HepG2 (cell line): ENCODE measurements around the gene COQ10B. TPM values are rescaled to one million over a fixed set of nuclear protein-coding genes. Genes with fewer than 3 reads are reported as not detected.

Source experiments
- ARID4A ChIP-seq: sonication (generic); formaldehyde crosslinking; IDR thresholded peaks from 2 replicates; pipeline ENCODE4 v1.5.0; 2020; ENCODE audit warnings: mild to moderate bottlenecking, missing genetic modification reagents, borderline replicate concordance
- ARNT2 ChIP-seq: sonication (generic); formaldehyde crosslinking; IDR thresholded peaks from 2 replicates; pipeline ENCODE4 v1.8.0; 2022; ENCODE audit warnings: mild to moderate bottlenecking, low read depth, missing genetic modification reagents, moderate library complexity
- ATF2 ChIP-seq: sonication (generic); formaldehyde crosslinking; IDR thresholded peaks from 2 replicates; pipeline ENCODE4 v1.4.0; 2020; ENCODE audit warnings: missing genetic modification reagents
- CBX1 ChIP-seq: IDR thresholded peaks from one replicate; pipeline ENCODE4 v1.6.1; 2016; ENCODE audit warnings: antibody characterized with exemption, low read depth
- FOSL1 ChIP-seq: sonication (generic); formaldehyde crosslinking; IDR thresholded peaks from 2 replicates; pipeline ENCODE4 v1.9.0; 2021; ENCODE audit warnings: missing genetic modification reagents, borderline replicate concordance
- FOXA3 ChIP-seq: IDR thresholded peaks from 2 replicates; pipeline ENCODE4 v1.6.1; 2016; ENCODE audit warnings: missing genetic modification reagents, missing compliant biosample characterization
- GATA4 ChIP-seq: sonication (generic); IDR thresholded peaks from 2 replicates; pipeline ENCODE4 v1.6.1; 2016; ENCODE audit warnings: antibody characterized with exemption, low read depth, borderline replicate concordance
- RFXAP ChIP-seq: sonication (generic); formaldehyde crosslinking; IDR thresholded peaks from 2 replicates; pipeline ENCODE4 v1.4.0; 2020; ENCODE audit warnings: missing genetic modification reagents, borderline replicate concordance
- ZBTB14 ChIP-seq: sonication (generic); formaldehyde crosslinking; IDR thresholded peaks from 2 replicates; pipeline ENCODE4 v1.4.0; 2020; ENCODE audit warnings: missing genetic modification reagents
- ZBTB7B ChIP-seq: sonication (generic); formaldehyde crosslinking; IDR thresholded peaks from 2 replicates; pipeline ENCODE4 v1.4.0; 2020; ENCODE audit warnings: missing genetic modification reagents
- ZKSCAN5 ChIP-seq: sonication (generic); formaldehyde crosslinking; IDR thresholded peaks from 2 replicates; pipeline ENCODE4 v1.5.1; 2020; ENCODE audit warnings: mild to moderate bottlenecking, missing genetic modification reagents
- ZNF276 ChIP-seq: sonication (generic); formaldehyde crosslinking; IDR thresholded peaks from 2 replicates; pipeline ENCODE4 v1.4.0; 2020; ENCODE audit warnings: mild to moderate bottlenecking, low read depth, missing genetic modification reagents
- ZNF329 ChIP-seq: sonication (generic); formaldehyde crosslinking; IDR thresholded peaks from 2 replicates; pipeline ENCODE4 v1.9.0; 2021; ENCODE audit warnings: low read depth, mild to moderate bottlenecking, missing genetic modification reagents
- ZNF564 ChIP-seq: sonication (generic); formaldehyde crosslinking; IDR thresholded peaks from 2 replicates; pipeline ENCODE4 v1.8.1; 2023; ENCODE audit warnings: mild to moderate bottlenecking, missing genetic modification reagents
- ZNF75D ChIP-seq: sonication (generic); formaldehyde crosslinking; IDR thresholded peaks from 2 replicates; pipeline ENCODE4 v1.8.1; 2023; ENCODE audit warnings: missing genetic modification reagents, mild to moderate bottlenecking, borderline replicate concordance
- ZNF761 ChIP-seq: sonication (generic); formaldehyde crosslinking; conservative IDR thresholded peaks from 2 replicates; pipeline ENCODE4 v1.4.0; 2020; ENCODE audit warnings: mild to moderate bottlenecking, missing genetic modification reagents
- polyA plus RNA-seq, 8 experiments: library from polyadenylated mRNA; depleted of rRNA in 3 of 8; stranded (reverse) in 7 of 8; unstranded in 1 of 8; fragments of >200 nt; fragmentation: Illumina TruSeq in 4 of 8; extraction: Trizol in 4 of 8; gene quantifications; 2 replicates each; pipeline versions ENCODE4 v1.2.1 to v1.2.3, GENCODE V29; 2011 to 2016; ENCODE audit warnings: low read depth in 4 of 8, missing spikeins in 1 of 8, mixed read lengths in 1 of 8; ENCODE audit not compliant: insufficient read depth in 1 of 8
- total RNA-seq, 5 experiments: library from RNA; depleted of rRNA; stranded (reverse); fragments of >200 nt; fragmentation: Illumina TruSeq; extraction: Trizol; gene quantifications; 2 replicates each; pipeline ENCODE4 v1.2.3, GENCODE V29; 2016; ENCODE audit warnings: low read depth in 1 of 5
- TF ChIP-seq, protein P1 (sequence below): sonication (generic); formaldehyde crosslinking; IDR thresholded peaks from 2 replicates; pipeline ENCODE4 v1.4.0; 2020; ENCODE audit warnings: mild to moderate bottlenecking, missing genetic modification reagents

Gene COQ10B
- total and polyA plus RNA-seq, 2 of the 13 experiments (the other 11 are each of a cell fraction or from before 2014, with no cell fraction given) = 4.6 to 34.9 TPM

DNA sequence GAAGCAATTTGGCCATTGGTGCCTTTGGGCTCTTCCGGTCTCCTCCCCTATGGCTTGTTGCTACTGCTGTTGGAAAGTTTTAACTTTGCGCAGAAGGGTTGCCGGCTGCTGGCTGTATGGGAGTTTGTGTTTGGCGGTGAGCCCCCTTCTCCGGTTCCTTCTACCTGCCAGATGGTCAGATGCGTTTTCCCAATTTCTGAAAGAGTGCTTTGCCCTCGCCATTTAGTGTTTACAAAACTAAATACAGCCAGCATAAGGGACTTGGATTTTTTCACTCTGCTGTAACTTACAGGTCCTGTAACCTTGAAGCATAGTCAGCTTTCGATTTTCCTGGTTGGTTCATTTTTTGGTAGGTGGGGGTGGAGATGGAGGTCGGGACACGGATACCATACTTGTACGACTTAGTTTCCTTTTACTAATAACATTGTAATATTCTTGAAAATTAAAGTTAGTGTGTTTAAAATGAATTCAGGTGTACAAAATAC, 604 bp downstream of the COQ10B start (continued):
- TF ChIP-seq ATF2 (CRISPR knock-in tag) (0 out of 2 replicates have a peak, but pooled peaks have one; percentile 11), ZBTB7B (CRISPR knock-in tag) (0 out of 2 replicates have a peak, but pooled peaks have one; percentile 52), ARNT2 (CRISPR knock-in tag) (no peak), FOXA3 (CRISPR knock-in tag) (peak; percentile 62), ZNF276 (peak; percentile 2; the same call in 1 of the 2 replicates), ZNF75D (peak; percentile 17; the same call in 1 of the 2 replicates), ZNF761 (CRISPR knock-in tag) (no peak; the same call in 1 of the 2 replicates), ZKSCAN5 (0 out of 2 replicates have a peak, but pooled peaks have one; percentile 66), RFXAP (CRISPR knock-in tag) (peak; percentile 98), GATA4 (peak; percentile 10; the same call in 1 of the 2 replicates), ZBTB14 (CRISPR knock-in tag) (no peak), ZNF564 (CRISPR knock-in tag) (0 out of 2 replicates have a peak, but pooled peaks have one; percentile 58), CBX1 (no peak), ZNF329 (CRISPR knock-in tag) (0 out of 2 replicates have a peak, but pooled peaks have one; percentile 63), ARID4A (no peak), FOSL1 (CRISPR knock-in tag) (no peak)
- TF ChIP-seq, protein P1, sequence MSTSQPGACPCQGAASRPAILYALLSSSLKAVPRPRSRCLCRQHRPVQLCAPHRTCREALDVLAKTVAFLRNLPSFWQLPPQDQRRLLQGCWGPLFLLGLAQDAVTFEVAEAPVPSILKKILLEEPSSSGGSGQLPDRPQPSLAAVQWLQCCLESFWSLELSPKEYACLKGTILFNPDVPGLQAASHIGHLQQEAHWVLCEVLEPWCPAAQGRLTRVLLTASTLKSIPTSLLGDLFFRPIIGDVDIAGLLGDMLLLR (CRISPR knock-in tag) = 0 out of 2 replicates have a peak, but pooled peaks have one; percentile 4
